Measurements from ENCODE around the gene RCSD1. TPM values are rescaled to one million over a fixed set of nuclear protein-coding genes. Genes with fewer than 3 reads are reported as not detected.

The RCSD1 gene, protein sequence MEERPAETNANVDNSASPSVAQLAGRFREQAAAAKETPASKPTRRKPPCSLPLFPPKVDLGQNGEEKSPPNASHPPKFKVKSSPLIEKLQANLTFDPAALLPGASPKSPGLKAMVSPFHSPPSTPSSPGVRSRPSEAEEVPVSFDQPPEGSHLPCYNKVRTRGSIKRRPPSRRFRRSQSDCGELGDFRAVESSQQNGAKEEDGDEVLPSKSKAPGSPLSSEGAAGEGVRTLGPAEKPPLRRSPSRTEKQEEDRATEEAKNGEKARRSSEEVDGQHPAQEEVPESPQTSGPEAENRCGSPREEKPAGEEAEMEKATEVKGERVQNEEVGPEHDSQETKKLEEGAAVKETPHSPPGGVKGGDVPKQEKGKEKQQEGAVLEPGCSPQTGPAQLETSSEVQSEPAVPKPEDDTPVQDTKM
- total RNA-seq (2022; extraction: Qiagen RNA extraction; ENCODE audit: low read depth) = 0.06 to 0.16 TPM (median 0.11 TPM) in 4 of 5 replicates, not detected in the other

DNA sequence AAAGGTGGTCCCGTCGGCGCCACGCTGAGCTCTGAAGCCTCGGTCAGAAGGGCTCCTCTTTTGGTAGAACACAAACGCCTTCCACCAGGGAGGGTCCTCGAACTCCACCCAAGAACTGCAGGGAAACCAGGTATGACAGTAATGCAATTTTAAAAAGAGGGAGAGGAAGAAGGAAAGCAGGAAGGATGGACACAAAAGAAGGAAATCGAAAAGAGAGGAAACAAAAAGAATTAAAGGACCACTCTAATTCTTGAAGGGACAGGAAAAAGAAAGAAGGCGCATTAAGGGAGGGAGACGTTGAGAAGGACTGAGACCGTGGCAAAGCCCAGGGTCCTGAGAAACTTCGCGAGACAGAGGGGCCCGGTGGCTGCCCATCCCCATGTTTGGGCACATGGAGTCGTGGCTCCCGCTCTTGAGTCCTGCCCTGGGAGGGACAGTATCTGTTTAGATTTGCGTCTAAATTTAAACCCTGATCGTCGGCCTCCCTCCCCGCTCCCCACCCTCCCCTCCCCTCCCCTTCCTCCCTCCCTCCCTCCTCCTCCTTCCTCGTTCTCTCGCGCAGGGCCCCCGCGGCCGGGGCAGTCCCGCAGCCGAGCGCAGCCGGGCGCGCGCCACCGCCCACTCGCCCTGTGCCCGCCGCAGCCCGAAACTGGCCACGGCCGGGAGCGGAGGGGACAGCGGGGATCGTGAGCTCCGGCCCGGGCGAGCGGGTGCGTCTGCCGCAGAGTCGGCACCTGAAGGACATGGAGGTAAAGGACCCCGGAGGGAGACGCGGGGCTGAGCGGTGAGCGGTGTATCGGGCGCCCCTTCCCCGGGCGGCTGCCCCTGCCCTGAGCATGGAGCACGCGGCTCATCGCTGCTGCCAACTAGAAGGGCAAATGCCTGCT lies at the start of gene RCSD1:
RCSD1 (plus strand) TSS at position 552 of the 887 bp plus-strand sequence; CDS start at position 744, 192 bp downstream.

DNA sequence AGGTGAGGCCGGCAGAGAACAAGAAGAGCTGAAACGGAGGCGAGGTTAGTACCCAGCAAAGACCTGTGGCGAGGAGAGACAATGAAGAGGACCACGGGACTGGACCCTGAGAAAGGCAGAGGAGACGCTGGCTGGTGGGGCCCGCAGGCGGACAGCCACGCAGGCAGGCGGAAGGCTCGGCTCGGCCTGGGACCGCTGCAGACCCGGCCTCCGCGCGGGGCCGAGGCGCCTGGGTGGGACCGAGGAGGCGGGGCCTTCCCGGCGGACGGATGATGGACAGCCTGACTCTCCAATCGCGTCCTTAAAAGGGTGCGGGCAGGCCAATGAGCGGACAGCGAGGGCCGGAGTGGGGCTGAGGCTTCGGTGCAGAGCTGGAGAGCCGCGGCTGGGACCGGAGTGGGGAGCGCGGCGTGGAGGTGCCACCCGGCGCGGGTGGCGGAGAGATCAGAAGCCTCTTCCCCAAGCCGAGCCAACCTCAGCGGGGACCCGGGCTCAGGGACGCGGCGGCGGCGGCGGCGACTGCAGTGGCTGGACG lies 91.7 kb downstream of the RCSD1 start, which contains the start of gene MPZL1:
MPZL1 (plus strand) TSS at position 366 of the 535 bp plus-strand sequence. CDS start 170 bp downstream, outside the sequence.

Other genes starting within 250 kb of the RCSD1 start
- gene CD247, start 111.7 kb upstream of the RCSD1 start, total RNA-seq (2022; extraction: Qiagen RNA extraction; ENCODE audit: low read depth) = 0.15 to 0.34 TPM (median 0.24 TPM) in 5 replicates
- gene CREG1, start 76.5 kb upstream of the RCSD1 start, total RNA-seq (2022; extraction: Qiagen RNA extraction; ENCODE audit: low read depth) = 54.7 to 102 TPM (median 89.3 TPM) in 5 replicates
- gene MPZL1, start 91.8 kb downstream of the RCSD1 start, total RNA-seq (2022; extraction: Qiagen RNA extraction; ENCODE audit: low read depth) = 98.5 to 123 TPM (median 109 TPM) in 5 replicates

Measured in A549 treated with RU486 at 1 μM for 4 hours (cell line).